ENCODE data around the gene LAMC1. TPM values are rescaled to one million over a fixed set of nuclear protein-coding genes. Genes with fewer than 3 reads are reported as not detected.

The LAMC1 gene
- total RNA-seq, 1 experiment from 2014 or later: 10.8 TPM

DNA sequence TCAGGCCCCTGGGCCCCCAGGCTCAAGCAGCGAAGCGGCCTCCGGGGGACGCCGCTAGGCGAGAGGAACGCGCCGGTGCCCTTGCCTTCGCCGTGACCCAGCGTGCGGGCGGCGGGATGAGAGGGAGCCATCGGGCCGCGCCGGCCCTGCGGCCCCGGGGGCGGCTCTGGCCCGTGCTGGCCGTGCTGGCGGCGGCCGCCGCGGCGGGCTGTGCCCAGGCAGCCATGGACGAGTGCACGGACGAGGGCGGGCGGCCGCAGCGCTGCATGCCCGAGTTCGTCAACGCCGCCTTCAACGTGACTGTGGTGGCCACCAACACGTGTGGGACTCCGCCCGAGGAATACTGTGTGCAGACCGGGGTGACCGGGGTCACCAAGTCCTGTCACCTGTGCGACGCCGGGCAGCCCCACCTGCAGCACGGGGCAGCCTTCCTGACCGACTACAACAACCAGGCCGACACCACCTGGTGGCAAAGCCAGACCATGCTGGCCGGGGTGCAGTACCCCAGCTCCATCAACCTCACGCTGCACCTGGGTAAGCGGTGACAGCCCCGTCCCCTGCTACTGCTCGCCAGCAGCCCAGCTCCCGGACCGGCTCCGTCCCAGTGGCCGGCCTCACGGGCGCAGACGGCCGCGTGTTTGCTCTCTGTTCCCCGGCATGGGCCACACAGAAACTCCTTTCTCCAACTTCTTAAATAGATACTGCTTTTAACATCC is 539 bp downstream of the LAMC1 start:
- Histone ChIP-seq H3K79me2 (ENCODE audit: low read length) (no peaks in the 10 kb centered on the region), H3K27ac (ENCODE audit: low read length) (no peak overlapping the region), H2AFZ (ENCODE audit: low read length) (peak overlapping the region; percentile 82), H3K9me2 (replicated peaks; ENCODE audit: insufficient read depth, low read length) (no peaks in the 10 kb centered on the region), H3K4me1 (ENCODE audit: low read length) (peaks cover 59% of the 10 kb centered on the region), H4K20me1 (ENCODE audit: insufficient read depth, low read depth, low read length) (no peaks in the 10 kb centered on the region), H3K36me3 (ENCODE audit: insufficient read depth, low read length) (no peaks in the 10 kb centered on the region), H3K9me3 (ENCODE audit: low read length) (no peaks in the 10 kb centered on the region), H3K27me3 (ENCODE audit: low read length) (no peaks in the 10 kb centered on the region), H3K4me2 (ENCODE audit: low read depth, low read length, poor library complexity, severe bottlenecking) (peak overlapping the region; percentile 87), H3K9ac (ENCODE audit: low read length) (peak overlapping the region; percentile 58), H3K4me3 (ENCODE audit: low read length) (peak overlapping the region; percentile 75)
- DNase-seq: peak; percentile 84

DNA sequence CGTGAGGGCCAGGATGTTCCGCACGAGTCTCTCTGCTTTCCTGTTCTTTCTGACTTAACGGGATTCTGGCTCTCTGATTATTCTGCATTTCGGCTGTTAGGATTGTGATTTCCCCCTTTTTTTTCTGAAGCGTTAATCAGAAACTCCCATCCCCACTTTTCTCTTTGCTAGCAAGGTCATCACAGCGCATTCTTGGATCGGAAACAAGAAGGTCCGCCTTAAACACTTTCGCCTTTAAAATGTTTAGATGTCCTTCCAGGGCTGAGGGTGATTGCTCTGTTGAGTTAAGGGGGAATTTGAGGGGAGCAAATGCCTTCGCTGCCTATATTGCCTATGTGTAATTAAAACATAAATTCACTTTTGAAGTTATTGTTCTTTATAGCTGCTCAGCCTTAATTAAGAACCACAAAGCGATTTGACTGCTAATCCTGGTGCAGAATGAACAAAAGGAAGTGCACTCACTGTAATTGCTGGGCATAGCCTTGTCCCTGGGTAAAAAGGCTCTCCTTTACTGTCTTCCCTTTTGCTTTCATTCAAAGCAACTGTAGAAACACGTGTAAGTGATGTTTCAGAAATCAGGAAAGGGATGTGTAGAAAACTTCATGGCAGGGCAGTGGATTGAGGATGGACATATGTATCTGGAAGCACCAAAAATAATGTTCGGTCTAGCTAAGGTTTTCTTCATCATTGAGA is 1.2 kb downstream of the LAMC1 start:
- Histone ChIP-seq H3K9ac (ENCODE audit: low read length) (peak overlapping the region; percentile 58), H3K27me3 (ENCODE audit: low read length) (no peaks in the 10 kb centered on the region), H3K4me2 (ENCODE audit: low read depth, low read length, poor library complexity, severe bottlenecking) (peak overlapping the region; percentile 87), H3K27ac (ENCODE audit: low read length) (no peak overlapping the region), H3K9me2 (replicated peaks; ENCODE audit: insufficient read depth, low read length) (no peaks in the 10 kb centered on the region), H3K79me2 (ENCODE audit: low read length) (no peaks in the 10 kb centered on the region), H3K4me1 (ENCODE audit: low read length) (peaks cover 66% of the 10 kb centered on the region), H2AFZ (ENCODE audit: low read length) (peak overlapping the region; percentile 82), H3K9me3 (ENCODE audit: low read length) (no peaks in the 10 kb centered on the region), H3K36me3 (ENCODE audit: insufficient read depth, low read length) (no peaks in the 10 kb centered on the region), H4K20me1 (ENCODE audit: insufficient read depth, low read depth, low read length) (no peaks in the 10 kb centered on the region), H3K4me3 (ENCODE audit: low read length) (peak overlapping the region; percentile 75)
- DNase-seq: peak; percentile 50

DNA sequence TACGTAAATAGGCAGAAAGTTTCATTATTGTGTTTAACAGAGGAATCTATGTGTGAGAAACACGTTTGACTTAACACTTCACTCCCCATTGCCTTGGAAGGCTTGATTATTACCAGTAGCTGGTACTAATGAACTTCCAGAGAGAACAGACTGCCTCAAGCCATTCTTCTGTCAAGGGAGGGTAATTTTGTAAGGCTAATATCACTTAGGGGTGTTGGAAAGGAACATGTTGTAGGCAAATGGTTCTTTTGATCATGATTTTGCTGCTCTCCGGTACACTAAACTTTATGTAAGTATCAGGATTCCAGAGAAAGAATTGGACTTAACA is 1.8 kb downstream of the LAMC1 start:
- peaks cover 71% of the 10 kb centered on the region for H3K4me1 ChIP-seq (ENCODE audit: low read length)
- H3K9ac ChIP-seq (ENCODE audit: low read length): no peak overlapping the region
- peak overlapping the region; percentile 75 for H3K4me3 ChIP-seq (ENCODE audit: low read length)
- H3K9me3 ChIP-seq (ENCODE audit: low read length): no peaks in the 10 kb centered on the region
- no peaks in the 10 kb centered on the region for H3K79me2 ChIP-seq (ENCODE audit: low read length)
- no peak overlapping the region for H2AFZ ChIP-seq (ENCODE audit: low read length)
- H4K20me1 ChIP-seq (ENCODE audit: insufficient read depth, low read depth, low read length): no peaks in the 10 kb centered on the region
- no peak overlapping the region for H3K27ac ChIP-seq (ENCODE audit: low read length)
- no peaks in the 10 kb centered on the region for H3K27me3 ChIP-seq (ENCODE audit: low read length)
- peak overlapping the region; percentile 87 for H3K4me2 ChIP-seq (ENCODE audit: low read depth, low read length, poor library complexity, severe bottlenecking)
- H3K9me2 ChIP-seq (replicated peaks; ENCODE audit: insufficient read depth, low read length): no peaks in the 10 kb centered on the region
- DNase-seq: no peak
- H3K36me3 ChIP-seq (ENCODE audit: insufficient read depth, low read length): no peaks in the 10 kb centered on the region

DNA sequence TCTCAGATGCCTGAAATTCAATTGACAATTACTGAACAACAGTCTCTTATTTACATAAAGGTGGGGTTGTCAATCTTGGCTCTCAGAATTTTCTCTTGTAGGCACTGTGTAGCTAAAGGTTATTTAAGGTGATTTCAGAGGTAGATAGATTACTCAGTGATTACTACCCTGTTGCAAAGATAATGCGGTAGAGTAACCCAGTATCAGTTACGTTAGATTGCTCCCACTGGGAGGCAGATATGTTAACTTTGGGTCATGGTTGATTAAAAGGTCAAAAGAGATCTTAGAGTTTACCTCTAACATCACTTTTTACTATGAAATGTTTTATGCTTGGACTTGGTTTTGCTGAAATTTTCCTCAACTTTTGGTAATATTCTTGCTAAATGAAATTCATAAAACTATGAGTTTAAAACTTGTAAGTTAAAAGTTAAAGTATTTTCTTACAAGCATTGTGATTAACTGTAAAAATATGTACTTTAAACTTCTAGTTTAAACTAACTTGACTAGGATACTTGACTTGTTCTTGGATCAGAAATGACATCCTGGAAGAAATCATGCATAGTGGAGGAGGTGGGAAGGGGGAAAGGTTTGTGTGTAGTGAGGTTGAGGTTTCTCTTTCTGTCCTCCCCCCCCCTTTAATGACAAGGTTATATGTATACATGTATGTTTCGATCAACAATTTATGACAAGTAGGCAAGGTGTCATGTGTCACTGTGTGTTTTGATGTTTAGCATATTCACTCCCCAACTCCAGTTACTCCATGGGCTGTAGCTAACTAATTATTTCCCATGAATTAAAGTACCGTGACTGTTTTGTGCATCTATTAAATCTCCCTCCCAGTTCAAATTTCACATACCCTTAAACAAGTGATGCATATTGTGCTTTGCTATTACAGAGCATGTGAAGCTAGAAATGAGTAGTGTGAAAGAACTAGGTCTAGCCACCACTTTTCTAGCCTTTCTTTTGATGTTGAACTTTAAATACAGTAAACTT is 2.9 kb downstream of the LAMC1 start:
- Histone ChIP-seq H3K27ac (ENCODE audit: low read length) (no peak overlapping the region), H2AFZ (ENCODE audit: low read length) (no peak overlapping the region), H3K4me3 (ENCODE audit: low read length) (no peak overlapping the region), H3K27me3 (ENCODE audit: low read length) (no peaks in the 10 kb centered on the region), H3K9me3 (ENCODE audit: low read length) (no peaks in the 10 kb centered on the region), H3K36me3 (ENCODE audit: insufficient read depth, low read length) (no peaks in the 10 kb centered on the region), H3K79me2 (ENCODE audit: low read length) (no peaks in the 10 kb centered on the region), H3K9ac (ENCODE audit: low read length) (no peak overlapping the region), H3K4me1 (ENCODE audit: low read length) (peaks cover 75% of the 10 kb centered on the region), H3K9me2 (replicated peaks; ENCODE audit: insufficient read depth, low read length) (no peaks in the 10 kb centered on the region), H4K20me1 (ENCODE audit: insufficient read depth, low read depth, low read length) (no peaks in the 10 kb centered on the region), H3K4me2 (ENCODE audit: low read depth, low read length, poor library complexity, severe bottlenecking) (peak overlapping the region; percentile 6)
- DNase-seq: no peak

DNA sequence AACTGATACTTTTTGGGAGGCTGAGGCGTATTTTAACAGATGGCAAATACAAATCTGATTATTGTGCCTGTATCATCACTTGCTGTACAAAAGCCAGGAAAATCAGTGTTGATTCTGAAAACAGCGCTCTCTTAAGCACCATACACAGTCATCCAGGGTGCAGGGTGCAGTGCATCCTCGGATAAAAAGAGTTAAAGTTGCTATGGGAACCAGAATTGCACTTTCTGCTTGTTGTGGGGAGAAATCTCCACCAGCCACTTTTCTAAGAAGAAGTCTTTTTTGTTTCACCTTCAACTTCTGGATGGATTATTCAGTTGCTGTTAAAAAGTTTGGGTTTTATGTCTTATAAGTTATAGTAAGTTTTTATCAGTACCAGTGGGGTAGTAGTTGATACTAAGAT is 3.8 kb downstream of the LAMC1 start:
- no peak overlapping the region for H3K4me2 ChIP-seq (ENCODE audit: low read depth, low read length, poor library complexity, severe bottlenecking)
- H3K4me1 ChIP-seq (ENCODE audit: low read length): peaks cover 75% of the 10 kb centered on the region
- no peak for DNase-seq

DNA sequence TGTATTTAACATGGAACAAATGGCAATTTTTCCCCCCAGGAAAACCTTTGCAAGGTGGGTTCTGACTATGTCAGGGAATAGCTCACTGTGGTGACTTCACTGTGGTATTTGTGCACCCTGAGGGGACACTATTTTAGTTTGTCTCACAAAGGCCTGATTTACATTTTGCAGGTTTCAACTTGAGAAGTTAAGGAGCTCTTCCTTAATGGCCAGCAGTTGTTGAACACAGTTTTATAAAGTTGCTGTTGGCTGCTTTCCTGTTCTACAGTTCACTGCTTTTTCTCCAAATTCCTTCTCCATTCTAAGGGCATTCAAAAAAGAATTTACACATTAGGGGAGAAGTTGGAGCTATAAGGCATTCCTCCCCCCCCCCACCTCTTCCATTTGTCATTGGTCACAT is 4.6 kb downstream of the LAMC1 start:
- no peaks in the 10 kb centered on the region for H3K36me3 ChIP-seq (ENCODE audit: insufficient read depth, low read length)
- H3K4me2 ChIP-seq (ENCODE audit: low read depth, low read length, poor library complexity, severe bottlenecking): peak overlapping the region; percentile 44

More for the DNA sequence above, 3.8 kb downstream of the LAMC1 start:
- no peaks in the 10 kb centered on the region for H3K27me3 ChIP-seq (ENCODE audit: low read length)
- no peaks in the 10 kb centered on the region for H3K36me3 ChIP-seq (ENCODE audit: insufficient read depth, low read length)
- H3K4me3 ChIP-seq (ENCODE audit: low read length): no peak overlapping the region
- H3K9ac ChIP-seq (ENCODE audit: low read length): no peak overlapping the region
- no peaks in the 10 kb centered on the region for H4K20me1 ChIP-seq (ENCODE audit: insufficient read depth, low read depth, low read length)
- H3K9me3 ChIP-seq (ENCODE audit: low read length): no peaks in the 10 kb centered on the region
- H3K9me2 ChIP-seq (replicated peaks; ENCODE audit: insufficient read depth, low read length): no peaks in the 10 kb centered on the region
- H3K79me2 ChIP-seq (ENCODE audit: low read length): no peaks in the 10 kb centered on the region
- H2AFZ ChIP-seq (ENCODE audit: low read length): no peak overlapping the region
- no peak overlapping the region for H3K27ac ChIP-seq (ENCODE audit: low read length)

DNA sequence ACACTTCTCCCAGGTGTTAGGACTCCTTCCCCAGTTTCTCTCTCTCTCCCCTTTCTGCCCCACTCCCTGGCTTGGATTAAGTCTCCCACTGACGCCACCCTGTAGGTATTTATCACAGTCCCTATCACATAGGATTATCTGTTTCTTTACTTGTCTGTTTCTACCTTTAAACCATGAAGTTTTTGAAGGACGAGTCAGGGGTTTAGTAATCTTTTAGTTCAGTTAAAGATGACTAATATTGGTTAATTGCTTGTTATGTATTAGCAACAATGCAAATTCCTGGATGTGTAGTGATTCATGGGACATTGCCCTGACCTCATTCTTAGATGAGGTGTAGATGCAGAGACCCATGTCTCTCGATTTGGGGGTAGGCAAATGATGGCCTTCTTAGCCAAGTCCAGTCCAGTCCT is 6.4 kb downstream of the LAMC1 start:
- H3K4me2 ChIP-seq (ENCODE audit: low read depth, low read length, poor library complexity, severe bottlenecking): no peak overlapping the region
- no peak overlapping the region for H2AFZ ChIP-seq (ENCODE audit: low read length)
- H3K36me3 ChIP-seq (ENCODE audit: insufficient read depth, low read length): no peaks in the 10 kb centered on the region
- no peak overlapping the region for H3K27ac ChIP-seq (ENCODE audit: low read length)
- no peaks in the 10 kb centered on the region for H3K9me3 ChIP-seq (ENCODE audit: low read length)
- H3K9me2 ChIP-seq (replicated peaks; ENCODE audit: insufficient read depth, low read length): no peaks in the 10 kb centered on the region
- no peaks in the 10 kb centered on the region for H3K27me3 ChIP-seq (ENCODE audit: low read length)
- no peaks in the 10 kb centered on the region for H4K20me1 ChIP-seq (ENCODE audit: insufficient read depth, low read depth, low read length)
- peaks cover 58% of the 10 kb centered on the region for H3K4me1 ChIP-seq (ENCODE audit: low read length)
- DNase-seq: no peak
- H3K4me3 ChIP-seq (ENCODE audit: low read length): no peak overlapping the region
- no peaks in the 10 kb centered on the region for H3K79me2 ChIP-seq (ENCODE audit: low read length)
- no peak overlapping the region for H3K9ac ChIP-seq (ENCODE audit: low read length)

More for the DNA sequence above, 4.6 kb downstream of the LAMC1 start:
- Histone ChIP-seq H3K79me2 (ENCODE audit: low read length) (no peaks in the 10 kb centered on the region), H3K9me3 (ENCODE audit: low read length) (no peaks in the 10 kb centered on the region), H3K27me3 (ENCODE audit: low read length) (no peaks in the 10 kb centered on the region), H3K27ac (ENCODE audit: low read length) (no peak overlapping the region), H3K4me3 (ENCODE audit: low read length) (peak overlapping the region; percentile 28; the same call in 1 of the 2 replicates), H3K9ac (ENCODE audit: low read length) (no peak overlapping the region), H2AFZ (ENCODE audit: low read length) (no peak overlapping the region), H4K20me1 (ENCODE audit: insufficient read depth, low read depth, low read length) (no peaks in the 10 kb centered on the region), H3K4me1 (ENCODE audit: low read length) (peaks cover 67% of the 10 kb centered on the region), H3K9me2 (replicated peaks; ENCODE audit: insufficient read depth, low read length) (no peaks in the 10 kb centered on the region)
- DNase-seq: no peak

DNA sequence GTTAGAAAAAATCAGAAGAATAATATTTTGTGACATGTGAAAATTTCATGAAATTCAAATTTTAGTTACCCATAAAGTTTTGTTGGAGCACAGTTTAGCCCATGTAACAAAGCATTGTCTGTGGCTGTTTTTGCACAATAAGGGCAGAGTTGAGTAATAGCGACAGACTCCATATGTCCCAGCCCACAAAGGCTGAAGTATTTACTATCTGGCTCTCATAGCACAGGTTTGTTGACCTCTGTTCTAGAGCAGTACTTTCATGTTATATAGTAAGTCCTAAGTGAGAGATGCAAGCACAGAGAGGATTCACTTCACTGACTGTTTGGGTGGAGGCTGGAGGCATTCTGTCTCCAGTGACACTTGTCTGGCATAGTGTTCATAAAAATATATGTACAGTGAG is 6.8 kb downstream of the LAMC1 start:
- Histone ChIP-seq H3K27ac (ENCODE audit: low read length) (no peak overlapping the region), H2AFZ (ENCODE audit: low read length) (no peak overlapping the region), H3K4me2 (ENCODE audit: low read depth, low read length, poor library complexity, severe bottlenecking) (no peak overlapping the region), H3K9ac (ENCODE audit: low read length) (no peak overlapping the region), H3K36me3 (ENCODE audit: insufficient read depth, low read length) (no peaks in the 10 kb centered on the region), H3K4me1 (ENCODE audit: low read length) (peaks cover 53% of the 10 kb centered on the region), H3K27me3 (ENCODE audit: low read length) (no peaks in the 10 kb centered on the region), H3K9me3 (ENCODE audit: low read length) (no peaks in the 10 kb centered on the region), H3K79me2 (ENCODE audit: low read length) (no peaks in the 10 kb centered on the region), H4K20me1 (ENCODE audit: insufficient read depth, low read depth, low read length) (no peaks in the 10 kb centered on the region), H3K9me2 (replicated peaks; ENCODE audit: insufficient read depth, low read length) (no peaks in the 10 kb centered on the region), H3K4me3 (ENCODE audit: low read length) (no peak overlapping the region)
- no peak for DNase-seq

Measured in Karpas-422 (cell line).